GM12873 (cell line): Measurements from ENCODE around the gene SPIN2A.

Experiments
- CTCF ChIP-seq: IDR thresholded peaks from 2 replicates; pipeline ENCODE4 v1.5.1; 2012; ENCODE audit warnings: low read depth, mild to moderate bottlenecking, moderate library complexity, low read length, control low read depth; ENCODE audit not compliant: insufficient read depth; ENCODE audit errors: missing control alignments

Gene SPIN2A

GRCh38 chrX:57119416-57119815 lies 17.8 kb downstream of the SPIN2A start:
- no peak for TF ChIP-seq CTCF

GRCh38 chrX:57104921-57105398 lies 32.2 kb downstream of the SPIN2A start:
- TF ChIP-seq CTCF = no peak

GRCh38 chrX:57104406-57104805 lies 32.8 kb downstream of the SPIN2A start:
- no peak for TF ChIP-seq CTCF

GRCh38 chrX:57103489-57103888 lies 33.7 kb downstream of the SPIN2A start:
- TF ChIP-seq CTCF = no peak
